Measurements from ENCODE around the gene CMC4.

CMC4 gene

DNA sequence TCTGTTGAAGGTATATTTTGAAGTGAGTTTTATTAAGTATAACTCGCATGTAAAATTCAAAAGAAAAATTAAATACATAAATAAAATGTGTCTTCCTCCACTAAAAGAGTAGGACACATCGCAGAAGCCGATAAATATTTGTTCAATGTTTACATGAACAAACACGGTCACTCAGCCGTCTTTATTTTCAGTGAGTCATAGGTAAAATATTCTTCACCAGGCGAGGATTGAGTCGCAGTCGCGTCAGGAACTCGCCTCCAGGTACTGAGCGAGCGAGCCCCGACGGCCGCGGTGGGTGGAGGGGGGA lies 44.6 kb downstream of the CMC4 start:
- no peaks in the 10 kb centered on the region for H3K27me3 ChIP-seq (ENCODE audit: insufficient read depth, low read length)
- H3K36me3 ChIP-seq (ENCODE audit: insufficient read depth, low read depth, low read length), result no peaks in the 10 kb centered on the region
- no peak overlapping the region for H3K27ac ChIP-seq (ENCODE audit: low read length)

DNA sequence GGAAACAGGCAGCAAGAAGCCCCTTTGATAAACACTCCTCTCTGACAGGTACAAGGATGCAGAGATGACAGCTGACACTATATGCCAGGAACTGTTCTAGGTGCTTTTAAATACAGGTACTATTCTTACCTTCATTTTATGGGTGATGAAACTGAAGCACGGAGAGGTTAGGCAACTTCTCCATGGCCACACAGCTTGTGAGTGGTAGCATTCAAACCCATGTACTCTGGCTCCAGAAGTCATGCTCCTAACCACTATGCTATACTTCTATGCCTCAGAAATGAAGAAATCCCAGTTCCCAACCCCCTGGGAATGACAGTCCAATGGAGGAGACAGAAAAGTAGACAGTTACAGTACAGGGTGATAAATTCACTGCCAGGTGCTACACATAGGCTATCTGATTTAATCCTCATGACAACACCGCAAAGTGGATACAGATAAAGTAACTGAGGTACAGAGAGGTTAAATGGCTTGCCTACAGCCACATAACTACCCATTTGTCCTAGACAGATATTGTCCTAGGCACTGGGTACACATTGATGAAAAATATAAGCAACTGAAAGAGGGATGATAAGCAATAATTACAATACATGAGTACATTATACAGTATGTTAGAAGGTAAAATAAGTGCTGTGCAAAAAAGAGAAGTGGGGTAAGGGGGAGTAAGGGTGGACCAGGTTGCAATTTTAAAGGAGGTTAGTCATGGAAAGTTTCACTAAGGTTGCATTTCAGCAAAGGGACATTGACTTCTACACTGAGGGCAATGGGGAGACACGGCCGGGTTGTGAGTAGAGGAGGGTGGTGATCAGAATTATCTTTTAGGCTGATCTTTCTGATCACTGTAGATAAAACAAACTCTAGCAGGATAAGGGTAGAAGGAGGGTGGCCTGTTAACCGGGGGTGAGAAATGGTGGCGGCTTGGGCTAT lies 46.8 kb downstream of the CMC4 start:
- Histone ChIP-seq H3K9me3 (ENCODE audit: insufficient read depth, low read depth, low read length) (no peaks in the 10 kb centered on the region), H3K27ac (ENCODE audit: low read length) (no peak overlapping the region), H3K27me3 (ENCODE audit: insufficient read depth, low read length) (no peaks in the 10 kb centered on the region), H3K36me3 (ENCODE audit: insufficient read depth, low read depth, low read length) (no peaks in the 10 kb centered on the region), H3K4me1 (ENCODE audit: insufficient read depth, low read length) (no peaks in the 10 kb centered on the region), H3K4me3 (ENCODE audit: low read length) (no peak overlapping the region), H3K9ac (ENCODE audit: low read depth, low read length) (no peak overlapping the region)

More for the DNA sequence above, 44.6 kb downstream of the CMC4 start:
- H3K9me3 ChIP-seq (ENCODE audit: insufficient read depth, low read depth, low read length), result no peaks in the 10 kb centered on the region
- peak overlapping the region; percentile 96 for H3K4me3 ChIP-seq (ENCODE audit: low read length)
- peak overlapping the region; percentile 95 for H3K9ac ChIP-seq (ENCODE audit: low read depth, low read length)
- no peaks in the 10 kb centered on the region for H3K4me1 ChIP-seq (ENCODE audit: insufficient read depth, low read length)

GRCh38 chrX:155022585-155022984 lies 48.4 kb downstream of the CMC4 start, which contains the start of gene F8:
Gene F8, minus strand, starts transcription at chrX:155022723. Its CDS starts 171 bp downstream, at chrX:155022552.
- Histone ChIP-seq H3K36me3 (ENCODE audit: insufficient read depth, low read depth, low read length) (no peaks in the 10 kb centered on the region), H3K4me1 (ENCODE audit: insufficient read depth, low read length) (no peaks in the 10 kb centered on the region), H3K4me3 (ENCODE audit: low read length) (no peak within 1 kb of the TSS), H3K27me3 (ENCODE audit: insufficient read depth, low read length) (no peaks in the 10 kb centered on the region), H3K27ac (ENCODE audit: low read length) (no peak within 1 kb of the TSS), H3K9ac (ENCODE audit: low read depth, low read length) (no peak within 1 kb of the TSS), H3K9me3 (ENCODE audit: insufficient read depth, low read depth, low read length) (no peaks in the 10 kb centered on the region)

DNA sequence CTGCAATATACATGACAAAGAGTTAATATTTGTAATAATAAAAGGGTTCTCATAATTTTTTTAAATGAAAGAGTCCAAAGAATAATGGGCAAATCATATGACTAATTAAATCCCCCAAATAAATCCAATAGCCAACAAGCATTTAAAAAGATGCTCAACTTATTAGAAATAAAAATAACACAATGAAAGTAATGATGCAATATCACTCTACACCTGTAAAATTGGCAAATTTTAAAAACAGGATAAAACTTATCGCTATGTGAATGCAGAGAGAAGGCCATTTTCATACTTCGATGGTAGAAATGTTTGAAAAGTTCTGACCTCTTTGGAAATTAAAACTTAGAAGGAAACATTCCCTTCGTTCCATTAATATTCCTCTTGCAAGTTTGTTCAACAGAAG lies 50.3 kb downstream of the CMC4 start:
- Histone ChIP-seq H3K27ac (ENCODE audit: low read length) (no peak overlapping the region), H3K9me3 (ENCODE audit: insufficient read depth, low read depth, low read length) (no peaks in the 10 kb centered on the region), H3K4me3 (ENCODE audit: low read length) (no peak overlapping the region), H3K36me3 (ENCODE audit: insufficient read depth, low read depth, low read length) (no peaks in the 10 kb centered on the region), H3K9ac (ENCODE audit: low read depth, low read length) (no peak overlapping the region), H3K27me3 (ENCODE audit: insufficient read depth, low read length) (no peaks in the 10 kb centered on the region), H3K4me1 (ENCODE audit: insufficient read depth, low read length) (no peaks in the 10 kb centered on the region)
